Measurements from ENCODE around the gene TSPAN12.

Gene TSPAN12

DNA sequence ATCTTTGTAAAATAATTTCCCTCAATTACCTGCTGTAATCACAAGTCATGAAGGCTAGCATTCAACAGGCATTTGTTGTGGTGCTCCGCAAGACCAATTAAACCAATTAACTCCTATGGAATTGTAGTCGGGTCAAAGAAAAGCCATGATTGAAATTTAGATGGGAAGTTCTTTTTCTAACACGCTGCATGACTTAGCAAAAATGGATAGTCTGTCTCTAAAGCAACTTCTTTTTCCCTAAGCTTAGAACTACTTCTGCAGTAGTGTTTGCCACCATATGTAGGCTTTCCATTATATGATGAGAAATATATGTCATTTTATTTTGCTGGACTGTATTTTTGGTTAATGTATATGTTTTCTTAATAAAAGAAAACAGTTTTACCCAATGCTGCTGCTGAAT is 119.1 kb downstream of the TSPAN12 start:
- no peak for DNase-seq

Measured in NK-92 treated with Interleukin-12 subunit alpha and Interleukin-12 subunit beta, amount 100 ng/mL, for 24 hours (cell line).